ENCODE data around the gene TCF12. TPM values are rescaled to one million over a fixed set of nuclear protein-coding genes. Genes with fewer than 3 reads are reported as not detected.
A peak's percentile ranks its signal among the peaks of the same experiment; 100 is the strongest.

Gene TCF12
- total RNA-seq (2021), result 76.7 and 78.5 TPM in 2 replicates
- long read RNA-seq, full-length matches to known transcripts, result 74 of 247 reads
- long read RNA-seq, partial matches to known transcripts, result 129 of 247 reads
- long read RNA-seq, other reads (novel, unspliced or antisense), result 44 of 247 reads

- H3T11ph ChIP-seq (ENCODE audit: low read length), result no peak within 1 kb of the TSS
- no peak within 1 kb of the TSS for H2BK5ac ChIP-seq (ENCODE audit: insufficient read length, low read length)
- Mint-ChIP-seq H3K4me1 (peaks cover 26 to 29% of the 10 kb centered on the region in 2 experiments), H3K4me3 (peak within 1 kb of the TSS; percentile 83 to 94), H3K36me3 (ENCODE audit: insufficient read depth in 1 of 3, low read depth in 3 of 3) (peaks cover 18 to 39% (median 37%) of the 10 kb centered on the region in 3 experiments), H3K9me3 (peaks cover 11 to 13% of the 10 kb centered on the region in 2 experiments), H3K27me3 (ENCODE audit: low read depth) (peaks cover 2% of the 10 kb centered on the region; the same call in 1 of the 2 replicates), H3K27ac (peak within 1 kb of the TSS in 1 of 3 experiments; percentile 74; a peak in 4 of 7 replicates)
- DNase-seq, result peak; percentile 95
- H4K20me1 ChIP-seq (ENCODE audit: control insufficient read depth, insufficient read depth, insufficient read length), result no peaks in the 10 kb centered on the region
- peak within 1 kb of the TSS; percentile 74 for H4K5ac ChIP-seq (ENCODE audit: insufficient read length, low read depth, low read length)
- H2BK12ac ChIP-seq (ENCODE audit: insufficient read length, low read depth, low read length), result peak within 1 kb of the TSS; percentile 55
- H3K4me1 ChIP-seq (ENCODE audit: insufficient read depth, low read length), result no peaks in the 10 kb centered on the region; the same call in 1 of the 2 replicates
- H2AFZ ChIP-seq (ENCODE audit: low read length), result peak within 1 kb of the TSS; percentile 42
- no peak within 1 kb of the TSS for H3K23ac ChIP-seq (ENCODE audit: insufficient read length, low read depth, low read length)
- H3K9me3 ChIP-seq (ENCODE audit: control insufficient read depth, low read depth, low read length), result no peaks in the 10 kb centered on the region
- H3K27ac ChIP-seq (ENCODE audit: insufficient read length, low read depth, low read length), result no peak within 1 kb of the TSS
- no peak within 1 kb of the TSS for H3K56ac ChIP-seq (ENCODE audit: insufficient read length, low read depth, low read length)
- peak within 1 kb of the TSS; percentile 95 for H2BK15ac ChIP-seq (ENCODE audit: low read depth, low read length)
- H3K79me1 ChIP-seq (ENCODE audit: insufficient read depth, low read depth, low read length, poor library complexity, severe bottlenecking), result no peaks in the 10 kb centered on the region
- peak within 1 kb of the TSS; percentile 92 for H3K18ac ChIP-seq (ENCODE audit: insufficient read length, low read depth, low read length)
- H2BK120ac ChIP-seq (ENCODE audit: low read depth, low read length, poor library complexity, severe bottlenecking), result no peak within 1 kb of the TSS
- peak within 1 kb of the TSS; percentile 97 for H3K14ac ChIP-seq (ENCODE audit: insufficient read depth, low read length)
- peak within 1 kb of the TSS; percentile 71 for H4K8ac ChIP-seq (replicated peaks; ENCODE audit: insufficient read length, low read depth, low read length)
- H3K23me2 ChIP-seq (ENCODE audit: insufficient read length, low read depth, low read length, poor library complexity, severe bottlenecking), result peaks cover 13% of the 10 kb centered on the region
- TF ChIP-seq, protein P1, sequence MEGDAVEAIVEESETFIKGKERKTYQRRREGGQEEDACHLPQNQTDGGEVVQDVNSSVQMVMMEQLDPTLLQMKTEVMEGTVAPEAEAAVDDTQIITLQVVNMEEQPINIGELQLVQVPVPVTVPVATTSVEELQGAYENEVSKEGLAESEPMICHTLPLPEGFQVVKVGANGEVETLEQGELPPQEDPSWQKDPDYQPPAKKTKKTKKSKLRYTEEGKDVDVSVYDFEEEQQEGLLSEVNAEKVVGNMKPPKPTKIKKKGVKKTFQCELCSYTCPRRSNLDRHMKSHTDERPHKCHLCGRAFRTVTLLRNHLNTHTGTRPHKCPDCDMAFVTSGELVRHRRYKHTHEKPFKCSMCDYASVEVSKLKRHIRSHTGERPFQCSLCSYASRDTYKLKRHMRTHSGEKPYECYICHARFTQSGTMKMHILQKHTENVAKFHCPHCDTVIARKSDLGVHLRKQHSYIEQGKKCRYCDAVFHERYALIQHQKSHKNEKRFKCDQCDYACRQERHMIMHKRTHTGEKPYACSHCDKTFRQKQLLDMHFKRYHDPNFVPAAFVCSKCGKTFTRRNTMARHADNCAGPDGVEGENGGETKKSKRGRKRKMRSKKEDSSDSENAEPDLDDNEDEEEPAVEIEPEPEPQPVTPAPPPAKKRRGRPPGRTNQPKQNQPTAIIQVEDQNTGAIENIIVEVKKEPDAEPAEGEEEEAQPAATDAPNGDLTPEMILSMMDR (conservative IDR thresholded peaks at IDR 0.05), result peak; percentile 54
- WGBS (ENCODE audit: extremely low coverage, insufficient read length, low lambda C conversion rate), result no CpG with 5 or more reads among the region's 97 CpGs
- no peak within 1 kb of the TSS for H2AK5ac ChIP-seq (ENCODE audit: insufficient read length, low read length)
- H3K4ac ChIP-seq (ENCODE audit: low read depth, low read length), result no peak within 1 kb of the TSS
- no peak within 1 kb of the TSS for H2BK20ac ChIP-seq (ENCODE audit: low read depth, low read length, poor library complexity, severe bottlenecking)
- no peaks in the 10 kb centered on the region for H3K27me3 ChIP-seq (ENCODE audit: insufficient read depth, low read length)
- H3K9ac ChIP-seq (ENCODE audit: extremely low read depth, insufficient read length, low read length), result peak within 1 kb of the TSS; percentile 84
- H3K4me2 ChIP-seq (ENCODE audit: insufficient read depth, insufficient read length, low read length), result peak within 1 kb of the TSS; percentile 91
- H3K79me2 ChIP-seq (ENCODE audit: insufficient read depth, low read length), result peaks cover 4% of the 10 kb centered on the region; the same call in 1 of the 2 replicates
- no peak within 1 kb of the TSS for H4K91ac ChIP-seq (ENCODE audit: insufficient read length, low read depth, low read length)
Observed at GRCh38 chr15:56918046-56918938, at the start of gene TCF12. TCF12 (plus strand) TSS chr15:56918644; CDS start chr15:56919914, 1,270 bp downstream.

Data from H9 (cell line).